ENCODE results near the gene NREP.

Gene NREP

GRCh38 chr5:111691914-111692313 lies 65.1 kb downstream of the NREP start:
- no peak for DNase-seq

- DNase-seq: no peak
Observed at GRCh38 chr5:111691508-111691907, 65.5 kb downstream of the NREP start.

GRCh38 chr5:111689357-111689935 lies 67.5 kb downstream of the NREP start:
- DNase-seq: no peak

GRCh38 chr5:111685969-111686368 lies 71.0 kb downstream of the NREP start:
- no peak for DNase-seq

- no peak for DNase-seq
Observed at GRCh38 chr5:111682641-111683040, 74.4 kb downstream of the NREP start.

GRCh38 chr5:111682121-111682520 lies 74.9 kb downstream of the NREP start:
- no peak for DNase-seq

- DNase-seq: no peak
Observed at GRCh38 chr5:111681414-111682120, 75.4 kb downstream of the NREP start.

- peak; percentile 86 for DNase-seq
Observed at GRCh38 chr5:111680737-111681413, 76.1 kb downstream of the NREP start.

GRCh38 chr5:111679611-111680010 lies 77.4 kb downstream of the NREP start:
- DNase-seq: no peak

All from left hindlimb (tissue), 1 donor.